AG04449 (cell line): ENCODE data around the gene ROPN1L.

Experiments
- CTCF ChIA-PET: fragments of 350-600 bp; formaldehyde crosslinking; extraction: SDS; loops from one replicate; lab custom pipeline; 2021; ENCODE audit warnings: antibody characterized with exemption; lab: Yijun Ruan, JAX
- POLR2A ChIA-PET: fragments of 400-600, 350-600 bp; formaldehyde crosslinking; extraction: SDS; loops from one replicate; lab custom pipeline; 2020; ENCODE audit warnings: antibody characterized with exemption, inconsistent platforms; lab: Yijun Ruan, JAX
- DNase-seq: peaks from one replicate; pipeline ENCODE4 v3.0.0-alpha.2; 2010; ENCODE audit warnings: low read depth, low spot score
- H3K4me3 ChIP-seq: 2 replicates; pipeline ENCODE4 v1.5.1; 2011; ENCODE audit warnings: low read depth, mild to moderate bottlenecking, control low read depth, low read length
- CTCF ChIP-seq: IDR thresholded peaks from one replicate; pipeline ENCODE4 v1.5.1; 2011; ENCODE audit warnings: mild to moderate bottlenecking, moderate library complexity, low read length, control low read depth, inconsistent platforms; ENCODE audit not compliant: insufficient read depth; ENCODE audit errors: missing control alignments

ROPN1L gene

GRCh38 chr5:10441992-10442435, 335 bp downstream of the ROPN1L start:
- POLR2A ChIA-PET, result interaction anchor here (0.7 to 1.3 kb wide), 4 partner anchors 12 to 186 kb away, joined by 3 read pairs; no protein-coding TSS in a partner anchor
- DNase-seq, result no peak
- no peak for TF ChIP-seq CTCF
- CTCF ChIA-PET, result interaction anchor here (0.8 to 5.0 kb wide), 6 partner anchors 11 to 743 kb away, joined by 3 to 40 read pairs (median 3); no protein-coding TSS in a partner anchor
- H3K4me3 ChIP-seq, result peak overlapping the region; percentile 72

- POLR2A ChIA-PET, result interaction anchor here (1.0 to 1.1 kb wide), 2 partner anchors 11 to 185 kb away, joined by 3 read pairs; no protein-coding TSS in a partner anchor
- H3K4me3 ChIP-seq, result peak overlapping the region; percentile 72; the same call in 1 of the 2 replicates
- DNase-seq, result no peak
- CTCF ChIA-PET, result interaction anchor here (1.0 to 20.3 kb wide), 6 partner anchors 11 to 742 kb away, joined by 3 to 256 read pairs (median 10); no protein-coding TSS in a partner anchor
- TF ChIP-seq CTCF, result no peak
These were observed 897 bp downstream of the ROPN1L start for GRCh38 chr5:10442576-10442975.

GRCh38 chr5:10445352-10445751, 3.7 kb downstream of the ROPN1L start:
- DNase-seq, result no peak
- no peak for TF ChIP-seq CTCF
- no peak overlapping the region for H3K4me3 ChIP-seq
- CTCF ChIA-PET, result interaction anchor here (0.9 to 20.3 kb wide), 2 partner anchors 10 to 182 kb away, joined by 3 to 256 read pairs; no protein-coding TSS in a partner anchor
- POLR2A ChIA-PET, result no interaction called here

GRCh38 chr5:10446490-10446889, 4.8 kb downstream of the ROPN1L start:
- POLR2A ChIA-PET, result no interaction called here
- DNase-seq, result no peak
- CTCF ChIA-PET, result interaction anchor here (20.3 kb wide), 1 partner anchor 181 kb away, joined by 256 read pairs; no protein-coding TSS in a partner anchor
- H3K4me3 ChIP-seq, result no peak overlapping the region
- TF ChIP-seq CTCF, result no peak

- no peak overlapping the region for H3K4me3 ChIP-seq
- ChIA-PET POLR2A (no interaction called here), CTCF (interaction anchor here (20.3 kb wide), 1 partner anchor 180 kb away, joined by 256 read pairs; no protein-coding TSS in a partner anchor)
- no peak for DNase-seq
- no peak for TF ChIP-seq CTCF
These were observed 5.4 kb downstream of the ROPN1L start for GRCh38 chr5:10447041-10447440.

GRCh38 chr5:10448754-10449360, 7.2 kb downstream of the ROPN1L start:
- ChIA-PET CTCF (interaction anchor here (1.0 to 20.3 kb wide), 3 partner anchors 165 to 243 kb away, joined by 3 to 256 read pairs (median 4); no protein-coding TSS in a partner anchor), POLR2A (no interaction called here)
- no peak for DNase-seq
- H3K4me3 ChIP-seq, result no peak overlapping the region
- TF ChIP-seq CTCF, result no peak
